Pancreas (tissue), 10 donors: ENCODE measurements around the gene TTYH1. TPM values are rescaled to one million over a fixed set of nuclear protein-coding genes. Genes with fewer than 3 reads are reported as not detected.

Source experiments
- ATAC-seq, 4 donors: fragments of 200-7000 bp; cut with Tn5 transposase; one replicate each; pipeline versions ENCODE4 v1.8.0 to v1.9.1; 2020; ENCODE audit warnings: mild to moderate bottlenecking in 4 of 4, moderate library complexity in 4 of 4
- DNase-seq, 6 donors: peaks; one replicate each; pipeline ENCODE4 v3.0.0-alpha.2; 2020
- FAIRE-seq: peaks from 2 replicates; lab custom pipeline; 2012; peaks lifted over from hg19 to GRCh38; lab: Jason Lieb, UNC
- H3K27ac ChIP-seq, 4 donors: fragments of 200-600 bp; sonication (generic); 1 replicate in 3 of 4; 2 replicates in 1 of 4; pipeline versions ENCODE4 v1.5.0 to v1.8.0; 2020
- H3K27me3 ChIP-seq, 4 donors: fragments of 200-600 bp; one replicate each; pipeline ENCODE4 v1.8.0; 2021
- H3K36me3 ChIP-seq, 3 donors: fragments of 200-600 bp; sonication (generic) in 1 of 3; one replicate each; pipeline versions ENCODE4 v1.5.0 to v1.8.0; 2020 to 2021
- H3K4me1 ChIP-seq, 3 donors: fragments of 200-600 bp; one replicate each; pipeline ENCODE4 v1.8.0; 2021
- H3K4me3 ChIP-seq, 4 donors: fragments of 200-600 bp; sonication (generic) in 2 of 4; one replicate each; pipeline versions ENCODE4 v1.5.0 to v1.8.0; 2020 to 2021
- H3K9me3 ChIP-seq, 4 donors: fragments of 200-600 bp; one replicate each; pipeline ENCODE4 v1.8.0; 2021
- CTCF ChIP-seq, 4 donors: fragments of 200-600 bp; sonication (generic) in 3 of 4; IDR thresholded peaks; one replicate each; pipeline versions ENCODE4 v1.5.0 to v1.8.0; 2021; ENCODE audit warnings: antibody characterized with exemption in 4 of 4
- WGBS, 2 donors: extraction: QIAGEN DNeasy Blood & Tissue Kit; methylation state at CpG; one replicate each; pipeline ENCODE4 v1.1.7; 2013; 5-methylcytosine and 5-hydroxymethylcytosine counted together
- intact Hi-C, 3 donors: fragments of 100-400 bp; cut with DNase I; formaldehyde crosslinking; loops; one replicate each; pipeline versions ENCODE4 v1.11.1 to v1.14.2; 2022
- polyA plus RNA-seq, 2 donors: library from polyadenylated mRNA; stranded (reverse); fragments of 200-250 nt; gene quantifications; one replicate each; pipeline ENCODE4 v1.2.3, GENCODE V29; 2013
- total RNA-seq, 6 donors: library from RNA; stranded (reverse); fragmentation: NEBNext Ultra II Directional in 4 of 6; extraction: Animal tissue kit (Norgen Biotek cat#: 25700) in 4 of 6; gene quantifications; one replicate each; pipeline versions ENCODE4 v1.2.1 to v1.2.4, GENCODE V29; 2021 to 2023
- donor health status: healthy with polysubstance abuse.
- donor health status: DM: no; HTN: no; CAD: no; lungs with moderate emphysema.
- donor health status: DM: no; HTN: no; CAD: no.
- donor health status: control.
- donor health status: control.
- donor health status: Bipolar disorder and iron deficiency.
- donor health status: DM: yes; HTN: yes; CAD: no.
- donor health status: DM: no; HTN: no; CAD: no.
- donor health status: DM: no; HTN: no; CAD: no.
- donor health status: DM: yes; HTN: yes; CAD: no.

The TTYH1 gene
- total and polyA plus RNA-seq, 8 donors: 20.8 to 78.0 (median 27.0) TPM

DNA sequence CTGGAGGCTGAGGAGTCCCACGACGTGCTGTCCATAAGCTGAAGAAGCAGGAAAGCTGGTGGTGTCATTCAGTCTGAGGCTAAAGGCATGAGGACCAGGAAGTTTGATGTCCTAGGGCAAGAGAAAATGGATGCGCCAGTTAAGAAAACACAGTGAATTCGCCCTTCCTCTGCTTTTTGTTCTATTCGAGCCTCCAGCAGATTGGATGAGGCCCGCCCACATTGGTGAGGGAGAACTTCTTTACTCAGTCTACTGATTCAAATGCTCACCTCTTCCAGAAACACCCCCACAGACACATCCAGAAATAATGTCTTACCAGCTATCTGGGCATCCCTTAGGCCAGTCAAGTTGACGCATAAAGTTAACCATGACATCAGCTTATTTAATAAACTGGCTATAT is 7.5 kb upstream of the TTYH1 start:
- no peak for TF ChIP-seq CTCF (IDR thresholded peaks at IDR 0.05)
- no peaks in the 10 kb centered on the region for H3K9me3 ChIP-seq
- H3K27ac ChIP-seq: no peak overlapping the region
- no peaks in the 10 kb centered on the region for H3K4me1 ChIP-seq
- no peak for FAIRE-seq
- no peaks in the 10 kb centered on the region for H3K36me3 ChIP-seq
- WGBS, 2 donors: 84 to 88% methylated on average over 7 of the region's 7 CpGs
- no peaks in the 10 kb centered on the region for H3K27me3 ChIP-seq
- no peak for ATAC-seq
- H3K4me3 ChIP-seq: no peak overlapping the region
- DNase-seq: no peak
- intact Hi-C loops: no loop called here

DNA sequence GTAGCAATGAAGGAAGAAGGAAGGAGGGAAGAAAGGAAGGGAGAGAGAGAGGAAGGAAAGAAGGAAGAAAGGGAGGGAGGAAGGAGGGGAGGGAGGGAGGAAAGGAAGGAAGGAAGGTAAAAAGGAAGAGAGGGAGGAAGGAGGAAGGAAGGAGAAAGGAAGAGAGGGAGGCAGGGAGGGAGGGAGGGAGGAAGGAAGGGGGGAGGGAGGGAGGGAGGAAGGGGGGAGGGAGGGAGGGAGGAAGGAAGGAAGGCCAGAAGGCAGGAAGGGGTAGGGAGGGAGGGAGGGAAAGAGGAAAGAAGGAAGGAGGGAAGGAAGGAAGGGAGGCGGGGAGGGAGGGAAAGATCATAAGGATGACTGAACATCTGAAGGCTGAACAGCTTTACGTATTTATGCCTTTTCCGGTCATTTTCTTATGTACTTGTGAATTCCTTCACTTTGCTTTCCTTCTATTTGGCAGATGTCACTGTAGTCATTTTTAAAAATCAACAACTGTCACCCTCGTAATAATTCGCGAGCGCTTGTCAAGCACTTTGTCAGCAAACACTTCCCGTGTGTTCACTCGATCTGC is 6.7 kb upstream of the TTYH1 start:
- H3K9me3 ChIP-seq: no peaks in the 10 kb centered on the region
- H3K4me3 ChIP-seq: no peak overlapping the region
- intact Hi-C loops: no loop called here
- no peaks in the 10 kb centered on the region for H3K27me3 ChIP-seq
- no peak for FAIRE-seq
- no peak overlapping the region for H3K27ac ChIP-seq
- TF ChIP-seq CTCF (IDR thresholded peaks at IDR 0.05): no peak
- 72 to 73% methylated on average over 9 of the region's 9 CpGs for WGBS, 2 donors
- no peaks in the 10 kb centered on the region for H3K4me1 ChIP-seq
- no peak for ATAC-seq
- DNase-seq: no peak
- H3K36me3 ChIP-seq: no peaks in the 10 kb centered on the region

- no peak for ATAC-seq
- no peak for FAIRE-seq
- intact Hi-C loops: no loop called here
- no peak for TF ChIP-seq CTCF (IDR thresholded peaks at IDR 0.05)
- Histone ChIP-seq H3K27ac (no peak overlapping the region), H3K36me3 (no peaks in the 10 kb centered on the region), H3K4me3 (no peak overlapping the region), H3K9me3 (no peaks in the 10 kb centered on the region), H3K27me3 (peaks cover 0 to 9% (median 3%) of the 10 kb centered on the region in 4 donors), H3K4me1 (no peaks in the 10 kb centered on the region)
- DNase-seq: no peak
These were observed 4.2 kb upstream of the TTYH1 start for GRCh38 chr19:54411033-54411432.

DNA sequence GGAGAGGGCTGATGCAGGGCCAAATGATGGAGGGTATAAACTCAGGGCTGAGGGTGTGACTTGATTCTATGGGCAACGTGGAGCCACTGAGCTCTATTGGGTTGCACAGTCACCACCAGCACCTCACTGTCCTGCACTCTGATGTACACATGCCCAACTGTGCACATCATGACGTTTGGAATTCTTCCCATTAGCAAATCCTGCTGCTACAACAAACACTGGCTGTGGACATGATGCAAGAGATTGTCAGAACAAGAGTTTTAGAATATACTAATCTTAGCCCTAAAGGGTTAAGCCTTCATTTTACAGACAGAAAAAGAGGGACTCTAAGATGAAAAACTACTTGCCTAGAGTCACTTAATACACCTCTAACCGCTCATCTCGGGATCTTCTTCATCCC is 2.4 kb upstream of the TTYH1 start:
- Histone ChIP-seq H3K36me3 (no peaks in the 10 kb centered on the region), H3K27me3 (peaks cover 0 to 9% (median 3%) of the 10 kb centered on the region in 4 donors), H3K4me1 (no peaks in the 10 kb centered on the region), H3K4me3 (no peak overlapping the region), H3K27ac (no peak overlapping the region), H3K9me3 (no peaks in the 10 kb centered on the region)
- DNase-seq (no peak), ATAC-seq (no peak), FAIRE-seq (no peak)
- intact Hi-C loops: no loop called here
- WGBS, 2 donors: 56 to 67% methylated on average over 4 of the region's 4 CpGs
- TF ChIP-seq CTCF (IDR thresholded peaks at IDR 0.05): no peak

DNA sequence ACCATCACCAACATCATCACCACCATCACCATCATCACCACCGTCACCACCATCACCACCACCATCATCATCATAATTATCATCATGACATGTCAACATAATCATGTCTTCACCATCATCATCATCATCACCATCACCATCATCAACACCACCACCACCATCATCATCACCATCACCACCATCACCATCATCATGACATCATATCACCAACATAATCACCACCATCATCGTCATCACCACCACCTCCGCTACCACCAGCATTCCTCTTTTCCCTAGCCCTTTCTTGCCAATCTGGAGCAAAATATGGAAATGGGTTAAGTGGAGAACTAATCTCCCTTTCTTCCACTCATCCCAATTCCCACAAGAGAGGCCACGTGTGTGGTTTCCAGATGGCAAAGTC is 1.1 kb upstream of the TTYH1 start:
- FAIRE-seq (no peak), ATAC-seq (no peak), DNase-seq (no peak)
- Histone ChIP-seq H3K9me3 (no peaks in the 10 kb centered on the region), H3K27me3 (peaks cover 0 to 9% (median 3%) of the 10 kb centered on the region in 4 donors), H3K36me3 (no peaks in the 10 kb centered on the region), H3K4me1 (no peaks in the 10 kb centered on the region), H3K27ac (no peak overlapping the region), H3K4me3 (no peak overlapping the region)
- TF ChIP-seq CTCF (IDR thresholded peaks at IDR 0.05): no peak
- 76 to 90% methylated on average over 4 of the region's 4 CpGs for WGBS, 2 donors
- intact Hi-C loops: no loop called here
